Stimulated activated CD4-positive, alpha-beta T cell treated with anti-CD3 and anti-CD28 coated beads, Interleukin-4, amount 100 ng/mL, for 24 hours (primary cell): ENCODE results near the gene ARPIN.
"Not testable (repeated sequence)": the region's sequence is repeated elsewhere in the genome, so short reads cannot be mapped to it uniquely, and the experiment has no call there.

Experiments
- DNase-seq: peaks from one replicate; pipeline ENCODE4 v3.0.0-alpha.2; 2020

Gene ARPIN

DNA sequence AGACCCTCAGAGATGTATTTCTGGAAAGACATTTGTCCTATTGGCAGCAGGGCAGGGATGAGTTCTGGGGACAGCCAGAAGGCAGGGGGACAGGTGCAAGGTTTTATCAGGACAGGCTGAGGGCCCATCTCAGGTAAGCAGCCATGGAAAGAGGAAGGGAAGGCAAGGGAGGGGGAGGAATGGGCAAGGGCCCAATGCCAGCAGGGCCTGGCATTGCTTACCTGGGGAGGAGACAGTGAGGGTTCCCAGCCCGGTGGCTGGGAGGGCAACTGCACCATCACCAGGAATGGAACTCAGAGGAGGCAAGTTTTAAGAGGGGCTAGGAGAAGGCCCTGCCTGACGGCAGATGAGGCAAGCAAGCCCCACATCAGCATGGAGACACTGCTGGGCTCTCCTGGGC, 3.1 kb downstream of the ARPIN start:
- no peak for DNase-seq

DNA sequence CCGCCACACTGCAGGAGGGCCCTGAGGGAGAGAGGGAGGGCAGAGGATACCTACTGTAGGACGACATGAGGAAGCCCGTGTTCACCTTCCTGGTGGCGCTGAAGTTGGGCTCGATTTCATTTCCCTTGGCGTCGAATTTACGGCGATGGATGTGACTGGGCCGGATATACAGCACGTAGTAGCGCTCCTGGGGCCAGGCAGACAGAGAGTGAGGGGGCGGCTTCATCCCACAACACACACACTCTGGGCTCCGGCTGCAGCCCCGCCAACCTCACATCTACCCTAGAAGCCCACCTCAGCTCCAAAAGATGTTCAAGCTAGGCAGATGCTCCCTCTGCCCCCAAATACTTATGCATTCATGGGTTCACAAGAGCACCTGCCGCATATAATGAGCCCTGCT, 4.5 kb downstream of the ARPIN start:
- DNase-seq = no peak

GRCh38 chr15:89907289-89907688, 5.5 kb downstream of the ARPIN start:
- no peak for DNase-seq

DNA sequence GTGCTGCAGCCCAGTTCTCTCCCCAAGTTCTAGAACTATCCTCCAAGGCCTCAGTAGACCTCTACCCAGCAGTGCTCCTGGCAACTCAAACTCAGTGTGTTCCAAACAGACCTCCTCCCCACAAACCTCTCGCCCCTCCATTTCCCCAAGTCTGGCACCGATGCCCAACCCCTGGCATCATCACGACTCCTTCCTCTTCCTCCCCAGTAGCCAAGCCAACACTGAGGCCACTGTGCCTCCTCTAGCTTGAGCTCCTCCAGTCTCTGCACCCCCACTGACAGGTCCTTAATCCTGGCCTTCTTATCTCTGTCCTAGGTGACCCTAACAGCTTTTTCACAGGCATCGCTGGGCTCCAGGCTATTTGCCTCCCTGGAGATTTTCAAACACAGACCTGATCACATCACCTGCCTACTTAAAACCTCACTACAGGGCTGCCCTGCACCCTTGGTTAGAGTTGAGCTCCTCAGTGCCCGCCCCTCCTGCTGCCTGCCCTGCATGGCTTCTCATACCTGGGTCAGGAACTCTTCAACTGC, 6.8 kb downstream of the ARPIN start:
- DNase-seq = no peak

DNA sequence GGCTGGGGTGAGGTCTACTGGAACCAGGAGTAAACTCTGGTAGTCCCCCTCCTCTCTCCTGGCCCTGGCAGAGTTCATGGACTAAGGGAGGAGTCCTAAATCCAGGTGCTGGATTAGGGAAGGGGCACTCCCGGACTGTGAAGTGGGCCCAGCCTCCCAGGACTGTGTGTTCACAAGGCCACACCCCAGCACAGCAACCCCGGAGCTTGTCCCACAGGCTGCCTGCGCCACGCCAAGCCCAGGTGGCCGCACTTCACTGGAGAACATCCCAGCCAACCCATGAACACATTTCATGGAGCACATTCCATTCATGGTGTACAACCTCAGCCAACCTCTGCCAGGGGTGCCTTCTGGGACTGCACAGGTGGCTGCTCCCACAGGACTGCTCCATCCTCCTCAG, 8.2 kb downstream of the ARPIN start:
- DNase-seq = no peak

DNA sequence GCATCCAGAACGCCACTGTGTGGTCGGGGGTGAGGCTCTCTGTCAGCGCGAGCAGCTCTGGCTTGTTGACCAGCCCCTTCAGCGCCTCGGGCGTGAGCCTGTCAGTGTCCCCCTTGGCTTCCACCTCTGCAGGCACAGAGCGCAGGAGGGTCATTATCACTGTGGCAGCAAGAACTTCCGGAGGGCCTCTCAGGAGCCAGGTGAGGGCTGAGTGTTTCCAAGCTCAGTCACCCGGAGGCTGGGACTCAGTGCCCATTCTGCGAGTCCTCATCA, 9.0 kb downstream of the ARPIN start:
- DNase-seq = no peak

DNA sequence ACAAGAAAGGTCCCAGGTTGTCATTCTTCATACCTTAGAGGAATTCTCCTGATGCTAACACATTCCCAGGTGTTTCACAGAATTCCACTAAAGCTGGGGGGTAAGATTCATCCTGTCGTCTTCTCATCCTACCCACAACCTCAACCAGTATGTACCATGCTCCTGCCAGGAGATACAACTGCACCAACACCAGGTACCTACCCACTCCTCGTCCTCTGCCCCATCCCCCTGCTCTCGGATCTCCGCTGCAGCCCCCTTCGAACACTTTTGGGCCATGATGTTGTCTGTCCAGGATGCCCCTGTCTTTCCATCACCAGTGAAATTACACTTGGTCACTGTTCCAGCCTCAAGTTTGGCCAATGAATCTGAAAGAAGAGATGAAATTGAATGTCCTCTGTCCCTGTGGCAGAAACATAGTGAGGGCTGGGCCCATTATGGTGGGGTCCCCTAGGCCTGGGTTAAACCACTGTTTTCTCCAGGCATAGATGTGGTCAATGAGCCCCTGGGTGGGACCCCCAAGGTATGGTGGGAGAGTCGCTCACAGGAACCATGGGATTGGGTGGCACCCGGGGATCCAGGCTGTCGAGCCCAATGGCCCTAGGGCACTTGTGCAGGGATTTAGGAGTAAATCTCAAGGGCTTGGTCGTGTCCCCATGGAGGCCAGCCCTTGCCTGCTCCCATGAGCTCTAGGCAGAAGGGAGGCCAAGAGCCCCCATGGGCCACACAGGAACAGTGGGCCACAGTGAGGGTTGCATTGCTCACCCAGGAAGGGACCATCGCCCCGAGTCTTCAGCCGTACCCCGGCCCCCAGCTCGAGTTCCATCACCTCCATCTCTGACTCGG, 9.5 kb downstream of the ARPIN start:
- no peak for DNase-seq

DNA sequence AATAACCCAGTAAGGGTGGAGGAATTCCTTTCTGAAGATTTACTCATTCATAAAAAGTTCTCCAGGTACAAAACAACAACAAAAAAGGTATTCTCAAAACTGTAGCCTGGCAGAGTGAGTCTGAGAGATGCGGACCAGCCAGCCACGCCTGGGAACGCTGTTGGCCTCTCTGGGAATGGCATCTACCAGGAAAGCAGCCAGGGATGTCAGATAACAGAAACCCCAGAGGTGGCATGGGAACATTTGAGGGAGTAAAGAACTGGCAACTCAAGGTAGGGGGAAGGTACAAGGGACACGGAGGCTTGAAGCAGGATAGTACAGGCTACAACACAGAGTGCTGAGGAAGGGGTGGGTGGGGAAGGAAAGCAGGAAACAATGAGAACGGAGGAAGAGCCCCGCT, 11.9 kb downstream of the ARPIN start:
- no peak for DNase-seq

GRCh38 chr15:89899951-89900567, 12.7 kb downstream of the ARPIN start:
- DNase-seq = no peak

GRCh38 chr15:89899295-89899945, 13.3 kb downstream of the ARPIN start:
- no peak for DNase-seq

GRCh38 chr15:89898614-89899294, 14.0 kb downstream of the ARPIN start:
- DNase-seq = peak; percentile 39

GRCh38 chr15:89898146-89898545, 14.6 kb downstream of the ARPIN start:
- DNase-seq = no peak

DNA sequence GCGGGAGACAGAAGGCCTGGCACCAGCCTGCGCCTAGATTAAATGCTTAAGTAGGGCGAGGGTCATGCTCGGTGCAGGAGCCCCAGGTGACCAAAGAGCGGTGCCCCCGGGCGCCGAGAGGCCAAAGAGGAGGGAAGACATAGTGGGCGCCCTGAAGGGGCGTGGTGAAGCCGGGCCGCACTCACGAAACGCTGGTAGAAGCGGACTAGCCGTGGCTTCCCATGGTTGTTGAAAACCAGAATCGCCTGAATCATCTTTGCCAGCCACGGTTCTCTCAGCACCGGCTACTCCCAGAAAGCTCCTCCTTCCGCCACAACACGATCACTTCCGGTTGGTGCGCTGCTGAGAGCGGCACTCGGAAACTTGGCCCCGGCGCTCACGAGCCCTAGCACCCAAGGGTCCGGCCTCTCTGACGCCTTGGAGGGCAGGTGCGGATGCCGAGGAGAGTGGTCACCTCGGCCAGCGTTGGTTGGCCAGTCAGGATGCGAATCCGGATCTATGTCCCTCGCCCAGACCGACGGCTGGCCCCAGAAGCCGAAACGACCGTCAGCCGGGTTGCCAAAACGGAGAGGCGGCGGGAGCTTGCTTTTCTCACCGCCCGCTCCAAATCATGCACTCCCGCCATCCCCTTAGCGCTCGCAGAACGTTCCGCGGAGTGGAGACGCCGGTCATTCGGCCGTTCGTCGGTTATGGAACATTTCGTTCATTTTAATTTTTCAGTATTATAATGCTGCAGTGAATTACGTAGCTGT, 18.9 kb downstream of the ARPIN start, which contains the start of gene AP3S2:
AP3S2 (minus strand) TSS at position 299 of the 752 bp plus-strand sequence; CDS start at position 254, 45 bp downstream.
- peak; percentile 93 for DNase-seq

- DNase-seq = no peak
These were observed 19.7 kb downstream of the ARPIN start for GRCh38 chr15:89893027-89893426.

DNA sequence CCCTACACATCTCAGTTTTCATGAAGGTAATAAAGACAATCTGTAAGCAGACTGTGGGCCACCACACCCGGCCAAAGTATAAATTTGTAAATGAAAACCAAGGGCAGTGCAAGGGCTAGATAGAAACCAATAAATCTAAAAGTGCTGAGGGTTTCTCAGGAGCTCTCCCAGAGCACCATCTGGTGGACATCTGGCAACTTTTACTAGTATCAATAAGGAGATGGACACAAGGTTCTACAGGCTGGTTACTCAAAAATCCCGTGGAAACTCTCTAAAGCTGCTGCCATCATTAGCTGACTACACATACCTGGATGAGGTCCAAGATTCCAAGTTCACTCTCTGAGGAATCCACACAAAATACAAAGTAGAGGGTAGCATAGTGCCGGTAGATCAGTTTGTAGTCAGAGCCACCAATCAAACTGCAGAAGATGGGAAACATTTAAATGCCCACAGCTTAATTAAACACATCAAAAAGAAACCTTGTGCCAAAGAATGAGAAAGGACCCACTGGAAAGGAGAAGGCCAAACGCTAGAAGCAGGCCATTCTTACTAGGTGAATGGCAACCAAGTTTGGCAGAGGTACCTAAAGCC, 24.4 kb downstream of the ARPIN start:
- DNase-seq = no peak

DNA sequence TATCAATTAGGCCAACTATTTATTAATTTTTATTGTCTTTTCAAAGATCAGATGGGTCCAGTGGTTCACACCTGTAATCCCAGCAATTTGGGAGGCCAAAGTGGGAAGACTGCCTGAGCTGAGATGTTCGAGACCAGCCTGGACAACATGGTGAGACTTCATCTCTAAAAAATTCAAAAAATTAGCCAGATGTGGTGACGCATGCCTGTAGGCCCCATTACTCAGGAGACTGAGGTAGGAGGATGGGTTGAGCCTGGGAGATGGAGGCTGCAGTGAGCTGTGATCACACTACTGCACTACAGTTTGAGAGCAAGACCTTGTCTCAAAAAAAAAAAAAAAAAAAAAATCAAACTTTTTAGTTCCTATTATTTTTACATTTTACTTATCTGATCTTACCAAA, 27.1 kb downstream of the ARPIN start:
- DNase-seq = no peak

DNA sequence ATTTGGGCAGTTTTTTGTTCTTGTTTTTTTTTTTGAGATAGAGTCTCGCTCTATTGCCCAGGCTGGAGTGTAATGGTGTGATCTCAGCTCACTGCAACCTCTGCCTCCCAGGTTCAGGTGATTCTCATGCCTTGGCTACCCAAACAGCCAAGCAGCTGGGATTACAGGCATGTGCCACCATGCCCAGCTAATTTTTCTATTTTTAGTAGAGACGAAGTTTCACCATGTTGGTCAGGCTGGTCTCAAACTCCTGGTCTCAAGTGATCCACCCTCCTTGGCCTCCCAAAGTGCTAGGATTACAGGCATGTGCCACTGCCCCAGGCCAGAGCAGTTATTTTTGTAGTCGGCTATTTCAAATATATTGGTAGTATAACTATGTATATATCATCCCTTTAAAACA, 27.6 kb downstream of the ARPIN start:
- DNase-seq = not testable (repeated sequence)

DNA sequence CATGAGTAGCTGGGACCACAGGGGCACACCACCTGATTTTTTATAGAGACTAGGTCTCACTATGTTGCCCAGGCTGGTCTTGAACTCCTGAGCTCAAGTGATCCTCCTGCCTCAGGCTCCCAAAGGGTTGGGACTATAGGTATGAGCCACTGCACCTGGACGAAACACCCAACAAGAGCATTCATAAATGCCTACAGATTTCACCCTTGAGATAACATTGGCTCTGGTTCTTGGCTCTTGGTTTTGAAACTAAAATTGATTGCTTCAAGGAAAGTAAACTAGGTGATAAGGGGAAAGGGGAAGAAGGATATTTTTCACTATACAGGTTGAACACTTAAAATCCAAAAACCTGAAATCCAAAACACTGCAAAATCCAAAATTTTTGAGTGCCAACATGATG, 29.2 kb downstream of the ARPIN start:
- no peak for DNase-seq

DNA sequence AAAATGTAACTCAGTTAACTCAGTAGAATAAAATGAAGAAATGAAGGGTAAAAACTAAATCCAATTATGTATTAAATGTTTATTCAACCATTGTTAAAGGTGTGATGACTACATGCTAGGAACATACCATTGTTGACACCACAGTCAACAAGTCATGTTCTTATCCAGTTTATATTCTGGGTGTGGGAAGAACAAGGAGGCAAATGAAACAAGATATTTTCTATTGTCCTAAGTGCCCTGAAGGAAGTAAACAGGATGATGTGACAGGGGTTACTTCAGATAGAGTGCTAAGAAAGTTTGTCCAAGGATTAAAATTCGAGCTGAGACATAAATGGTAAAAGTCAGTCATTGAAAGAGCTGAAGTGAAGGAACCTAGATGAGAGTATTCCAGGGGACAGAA, 32.0 kb downstream of the ARPIN start:
- DNase-seq = no peak

- no peak for DNase-seq
These were observed 34.4 kb downstream of the ARPIN start for GRCh38 chr15:89878323-89878722.

- DNase-seq = no peak
These were observed 35.7 kb downstream of the ARPIN start for GRCh38 chr15:89877083-89877425.

DNA sequence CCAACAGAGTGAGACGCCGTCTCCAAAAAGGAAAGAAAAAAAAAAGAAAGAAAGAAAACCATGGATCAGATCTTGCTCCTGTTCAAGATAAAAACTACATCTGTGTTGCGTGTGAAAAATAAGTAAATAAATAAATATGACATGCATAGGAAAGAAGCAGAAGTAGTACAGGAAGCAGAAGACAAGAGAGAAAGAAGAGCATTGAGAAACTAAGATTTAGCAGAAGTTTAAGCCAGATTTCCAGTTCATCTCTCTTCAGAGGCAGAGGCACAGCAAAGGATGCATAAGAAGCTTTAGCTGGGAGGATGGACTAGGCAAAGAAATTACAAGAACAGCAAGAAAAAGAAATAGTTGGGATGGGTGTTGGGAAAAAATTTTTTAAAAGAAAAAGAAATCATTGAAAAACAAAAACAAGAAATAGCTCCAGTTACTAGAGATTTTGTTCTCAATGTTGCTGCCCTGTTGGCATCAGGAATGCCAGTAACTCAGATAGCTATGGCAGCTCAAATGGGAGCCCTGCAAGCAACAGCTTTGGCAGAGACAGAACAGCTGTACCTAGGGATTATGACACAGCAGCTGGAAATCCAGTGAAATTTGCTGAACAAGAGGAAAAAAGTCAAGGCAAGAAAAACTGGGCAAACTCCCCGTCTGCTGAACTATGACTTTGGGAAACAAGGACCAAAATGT, 36.2 kb downstream of the ARPIN start:
- DNase-seq = no peak
